Hepatocyte (in vitro differentiated cells): ENCODE measurements around the gene PADI3.

Experiments used
- CTCF ChIP-seq: fragments of 200-600 bp; sonication (generic); IDR thresholded peaks from 2 replicates; pipeline ENCODE4 v1.5.1; 2016; ENCODE audit warnings: antibody characterized with exemption, mild to moderate bottlenecking; ENCODE audit not compliant: poor library complexity
- EZH2 ChIP-seq: fragments of 200-600 bp; sonication (generic); IDR thresholded peaks from 2 replicates; pipeline ENCODE4 v1.6.1; 2016; ENCODE audit warnings: antibody characterized with exemption, mild to moderate bottlenecking, borderline replicate concordance

GRCh38 chr1:17255336-17255735, 6.4 kb downstream of the PADI3 start:
- no peak for TF ChIP-seq CTCF
- no peak for TF ChIP-seq EZH2
